OCI-LY1 (cell line): ENCODE data around the gene FAM72C.
"Not testable (repeated sequence)": the region's sequence is repeated elsewhere in the genome, so short reads cannot be mapped to it uniquely, and the experiment has no call there.

ENCODE experiments used
- H2AFZ ChIP-seq: fragments of 200-600 bp; sonication (generic), shearing (Covaris generic); 2 replicates; pipeline ENCODE4 v1.6.0; 2014; ENCODE audit warnings: antibody characterized with exemption, mild to moderate bottlenecking, low read length
- H3F3A ChIP-seq: fragments of 200-600 bp; sonication (generic), shearing (Covaris generic); 2 replicates; pipeline ENCODE4 v1.6.0; 2014; ENCODE audit warnings: mild to moderate bottlenecking, antibody characterized with exemption, low read length, moderate library complexity; ENCODE audit not compliant: insufficient read depth
- H3K27ac ChIP-seq: fragments of 200-600 bp; sonication (generic); 2 replicates; pipeline ENCODE4 v1.5.1; 2014; ENCODE audit warnings: low read length, mixed run types, mild to moderate bottlenecking, low read depth; ENCODE audit not compliant: poor library complexity, severe bottlenecking
- H3K27me3 ChIP-seq: fragments of 200-600 bp; sonication (generic); 2 replicates; pipeline ENCODE4 v1.6.0; 2014; ENCODE audit warnings: antibody characterized with exemption, mild to moderate bottlenecking, low read length, moderate library complexity; ENCODE audit not compliant: insufficient read depth
- H3K36me3 ChIP-seq: fragments of 200-600 bp; sonication (generic); 2 replicates; pipeline ENCODE4 v1.6.1; 2014; ENCODE audit warnings: mild to moderate bottlenecking, antibody characterized with exemption, low read length, moderate library complexity, mixed read lengths; ENCODE audit not compliant: insufficient read depth
- H3K4me1 ChIP-seq: fragments of 200-600 bp; sonication (generic); 2 replicates; pipeline ENCODE4 v1.5.1; 2014; ENCODE audit warnings: mild to moderate bottlenecking, low read length, moderate library complexity; ENCODE audit not compliant: insufficient read depth, severe bottlenecking
- H3K4me2 ChIP-seq: fragments of 200-600 bp; sonication (generic), shearing (Covaris generic); 2 replicates; pipeline ENCODE4 v1.6.1; 2014; ENCODE audit warnings: low read length
- H3K4me3 ChIP-seq: fragments of 200-600 bp; sonication (generic); 2 replicates; pipeline ENCODE4 v1.5.1; 2014; ENCODE audit warnings: low read length, low read depth, mild to moderate bottlenecking, mixed read lengths; ENCODE audit not compliant: poor library complexity, severe bottlenecking
- H3K79me2 ChIP-seq: fragments of 200-600 bp; shearing (Covaris generic); 2 replicates; pipeline ENCODE4 v1.6.1; 2016; ENCODE audit warnings: mixed run types, low read length, mixed read lengths; ENCODE audit not compliant: insufficient read depth
- H3K9ac ChIP-seq: fragments of 200-600 bp; sonication (generic), shearing (Covaris generic); 2 replicates; pipeline ENCODE4 v1.6.1; 2014; ENCODE audit warnings: mild to moderate bottlenecking, low read length, mixed read lengths
- H3K9me2 ChIP-seq: fragments of 200-600 bp; sonication (generic), shearing (Covaris generic); 2 replicates; pipeline ENCODE4 v1.6.1; 2014; ENCODE audit warnings: low read depth, mild to moderate bottlenecking, low read length, mixed read lengths
- H3K9me3 ChIP-seq: fragments of 200-600 bp; shearing (Covaris generic); 2 replicates; pipeline ENCODE4 v1.6.1; 2014; ENCODE audit warnings: low read length, mixed read lengths
- H4K20me1 ChIP-seq: fragments of 200-600 bp; sonication (generic), shearing (Covaris generic); 2 replicates; pipeline ENCODE4 v1.6.0; 2016; ENCODE audit warnings: mild to moderate bottlenecking, low read length; ENCODE audit not compliant: insufficient read depth

Gene FAM72C

DNA sequence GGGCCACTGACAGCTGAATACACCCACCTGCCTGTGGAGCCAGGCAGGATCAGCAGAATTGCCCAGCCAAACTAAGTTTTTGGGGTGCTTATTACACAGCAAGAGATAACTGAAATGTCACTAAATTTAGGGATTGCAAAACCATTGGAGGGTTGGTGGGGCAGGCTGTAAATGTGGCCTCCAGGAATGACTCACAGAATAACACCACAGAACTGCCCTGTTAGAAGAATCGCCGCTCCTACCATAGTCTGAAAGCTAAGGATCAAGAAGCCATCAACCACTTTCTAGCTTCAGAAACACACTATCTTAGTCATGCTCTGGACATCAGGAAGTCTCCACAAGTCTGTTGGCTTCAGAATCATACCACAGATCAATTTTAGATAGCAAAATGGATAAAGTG, 24.0 kb downstream of the FAM72C start:
- H4K20me1 ChIP-seq, H3F3A ChIP-seq, H2AFZ ChIP-seq, H3K9ac ChIP-seq, H3K4me2 ChIP-seq, H3K79me2 ChIP-seq, H3K4me1 ChIP-seq, H3K27me3 ChIP-seq, H3K4me3 ChIP-seq, H3K27ac ChIP-seq, H3K36me3 ChIP-seq, H3K9me3 ChIP-seq, H3K9me2 ChIP-seq: not testable (repeated sequence)

GRCh38 chr1:143945253-143945652, 26.5 kb downstream of the FAM72C start:
- not testable (repeated sequence) for H3K4me3 ChIP-seq, H3K9me2 ChIP-seq, H3K9me3 ChIP-seq, H3K9ac ChIP-seq, H3K79me2 ChIP-seq, H3F3A ChIP-seq, H3K27ac ChIP-seq, H3K36me3 ChIP-seq, H2AFZ ChIP-seq, H3K4me2 ChIP-seq, H4K20me1 ChIP-seq, H3K27me3 ChIP-seq, H3K4me1 ChIP-seq

DNA sequence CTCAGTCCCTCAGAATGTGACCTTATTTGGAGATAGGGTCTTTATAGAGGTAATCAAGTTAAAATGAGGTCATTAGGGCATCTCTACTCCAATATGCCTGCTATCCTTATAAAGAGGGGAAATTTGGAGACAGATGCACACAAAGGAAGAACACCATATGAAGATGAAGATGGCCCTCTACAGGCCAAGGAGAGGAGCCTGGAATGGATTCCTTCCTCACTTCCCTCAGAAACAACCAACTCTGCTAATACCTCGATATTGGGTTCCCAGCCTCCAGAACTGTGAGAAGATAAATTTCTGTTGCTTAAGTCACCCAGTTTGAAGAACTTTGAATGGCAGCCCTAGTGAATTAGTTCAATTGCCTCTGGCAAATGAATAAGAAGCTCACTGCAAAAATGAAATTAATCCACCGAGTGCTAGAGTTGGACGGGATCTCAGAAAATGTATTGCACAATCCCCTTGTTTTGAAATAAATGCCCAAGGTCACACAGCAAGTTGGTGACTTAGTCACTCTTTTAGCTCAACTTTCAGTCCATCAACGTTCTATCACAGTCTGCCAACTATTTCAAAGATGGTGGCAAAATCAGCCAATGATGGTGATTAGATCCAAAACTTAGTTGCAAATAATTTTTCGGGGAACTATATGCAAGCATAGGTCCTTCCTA, 27.1 kb downstream of the FAM72C start:
- not testable (repeated sequence) for H3K27me3 ChIP-seq, H3K4me1 ChIP-seq, H4K20me1 ChIP-seq, H3K9ac ChIP-seq, H3K9me3 ChIP-seq, H3K79me2 ChIP-seq, H3K9me2 ChIP-seq, H3K4me2 ChIP-seq, H3K27ac ChIP-seq, H3K4me3 ChIP-seq, H3K36me3 ChIP-seq, H2AFZ ChIP-seq, H3F3A ChIP-seq

DNA sequence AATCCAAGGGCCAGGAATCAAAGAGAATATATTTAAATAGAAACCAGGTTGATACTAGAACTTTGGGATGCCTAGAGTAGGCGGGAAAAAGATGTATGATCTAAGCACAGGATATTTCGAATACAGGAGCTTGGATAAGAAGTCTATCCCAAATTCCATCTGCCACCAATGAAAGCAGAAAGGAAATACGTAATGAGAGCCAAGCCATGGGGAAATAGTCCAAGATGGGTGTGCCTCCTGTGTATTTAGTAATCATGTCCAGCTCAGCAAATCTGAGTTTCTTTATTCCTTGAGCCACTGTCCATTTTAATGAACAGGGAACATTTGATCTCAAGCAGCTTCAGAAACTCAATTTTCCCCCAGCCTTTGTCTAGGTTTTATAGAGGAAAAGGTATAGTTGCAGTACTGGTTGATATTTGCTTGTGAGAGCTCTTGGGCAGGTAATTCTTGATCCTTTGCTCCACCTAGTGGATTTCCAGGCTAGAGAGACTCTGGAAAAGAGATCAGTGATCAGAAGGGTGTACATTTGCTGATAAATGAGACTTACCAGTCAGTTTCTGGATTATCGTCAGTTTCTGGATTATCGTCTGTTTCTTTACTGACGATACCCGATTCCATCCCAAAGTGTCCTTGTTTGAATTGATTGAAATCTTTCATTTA, 28.3 kb downstream of the FAM72C start:
- not testable (repeated sequence) for H3K4me3 ChIP-seq, H3K4me2 ChIP-seq, H3K9me2 ChIP-seq, H3K4me1 ChIP-seq, H3F3A ChIP-seq, H3K27me3 ChIP-seq, H2AFZ ChIP-seq, H3K9ac ChIP-seq, H3K36me3 ChIP-seq, H3K79me2 ChIP-seq, H4K20me1 ChIP-seq, H3K9me3 ChIP-seq, H3K27ac ChIP-seq

- not testable (repeated sequence) for H3K4me2 ChIP-seq, H3K9me3 ChIP-seq, H3K27me3 ChIP-seq, H3K4me1 ChIP-seq, H3K79me2 ChIP-seq, H3K4me3 ChIP-seq, H3F3A ChIP-seq, H2AFZ ChIP-seq, H3K9me2 ChIP-seq, H3K9ac ChIP-seq, H4K20me1 ChIP-seq, H3K36me3 ChIP-seq, H3K27ac ChIP-seq
Measured at GRCh38 chr1:143942238-143942860, 29.4 kb downstream of the FAM72C start.

DNA sequence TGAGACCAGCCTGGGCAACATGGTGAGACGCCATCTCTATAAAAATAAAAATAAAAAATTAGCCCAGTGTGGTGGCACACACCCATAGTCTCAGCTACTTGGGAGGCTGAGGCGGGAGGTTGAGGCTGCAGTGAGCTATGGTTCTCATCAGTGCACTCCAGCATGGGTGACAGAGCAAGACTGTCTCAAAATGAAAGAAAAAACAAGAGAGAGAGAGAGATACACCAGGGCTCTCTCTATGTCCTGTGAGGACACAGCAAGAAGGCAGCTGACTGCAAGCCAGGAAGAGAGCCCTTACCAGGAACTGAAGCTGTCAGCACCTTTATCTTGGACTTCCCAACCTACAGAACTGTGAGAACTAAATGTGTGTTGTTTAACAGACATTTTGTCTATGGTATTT, 32.1 kb downstream of the FAM72C start:
- not testable (repeated sequence) for H3K4me2 ChIP-seq, H3K27ac ChIP-seq, H4K20me1 ChIP-seq, H3K27me3 ChIP-seq, H2AFZ ChIP-seq, H3K4me3 ChIP-seq, H3K36me3 ChIP-seq, H3K79me2 ChIP-seq, H3K9me3 ChIP-seq, H3K9me2 ChIP-seq, H3K4me1 ChIP-seq, H3K9ac ChIP-seq, H3F3A ChIP-seq

DNA sequence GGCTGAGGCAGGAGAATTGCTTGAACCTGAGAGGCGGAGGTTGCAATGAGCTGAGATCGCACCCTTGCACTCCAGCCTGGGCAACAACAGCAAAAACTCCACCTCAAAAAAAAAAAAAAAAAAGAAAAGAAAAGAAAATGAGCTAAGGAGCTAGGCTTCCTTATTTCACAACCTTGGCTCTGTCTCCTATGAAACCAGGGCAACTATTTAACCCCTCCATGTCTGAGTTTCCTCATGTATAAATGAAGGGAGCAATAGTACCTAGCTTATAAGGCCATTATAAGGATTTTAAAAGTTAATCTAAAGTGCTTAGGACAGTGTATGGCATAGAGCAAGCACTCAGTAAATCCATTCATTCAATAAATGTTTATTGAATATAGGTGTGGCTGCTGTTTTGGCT, 32.9 kb downstream of the FAM72C start:
- H3K79me2 ChIP-seq, H3K9me3 ChIP-seq, H3K9me2 ChIP-seq, H4K20me1 ChIP-seq, H3K27ac ChIP-seq, H3K27me3 ChIP-seq, H3K4me1 ChIP-seq, H2AFZ ChIP-seq, H3K36me3 ChIP-seq, H3K4me2 ChIP-seq, H3K4me3 ChIP-seq, H3F3A ChIP-seq, H3K9ac ChIP-seq: not testable (repeated sequence)
